ENCODE data around the gene SASH3. TPM values are rescaled to one million over a fixed set of nuclear protein-coding genes. Genes with fewer than 3 reads are reported as not detected.

SASH3 gene
- total RNA-seq, 2 donors from 2014 or later: 114 to 116 TPM

GRCh38 chrX:129843459-129844306 lies 63.9 kb downstream of the SASH3 start, which contains the start of gene ZDHHC9:
Gene ZDHHC9 (minus strand): TSS chrX:129843886. CDS start chrX:129841945, 1,941 bp downstream.
- peak; percentile 99 for ATAC-seq
- DNase-seq: peak; percentile 70 to 79 (median 73)
- Mint-ChIP-seq H3K27ac (peak within 1 kb of the TSS; percentile 67), H3K4me3 (peak within 1 kb of the TSS; percentile 92), H3K4me1 (peaks cover 12% of the 10 kb centered on the region), H3K27me3 (no peaks in the 10 kb centered on the region), H3K36me3 (ENCODE audit: low read depth) (peaks cover 2% of the 10 kb centered on the region)
- no peaks in the 10 kb centered on the region for H3K9me3 ChIP-seq (ENCODE audit: control insufficient read depth, low read length, poor library complexity, severe bottlenecking)

Other genes with a start within 250 kb of the SASH3 start
- gene OCRL, start 239.7 kb upstream of the SASH3 start, total RNA-seq: 1 to 10 TPM; 2.1 to 2.9 TPM
- not detected for gene APLN, start 125.0 kb upstream of the SASH3 start, total RNA-seq
- gene XPNPEP2, start 41.0 kb upstream of the SASH3 start, total RNA-seq: under 1 TPM; 0.25 to 0.83 TPM
- 1 to 10 TPM; 5.0 to 5.5 TPM for gene ZDHHC9, start 63.9 kb downstream of the SASH3 start, total RNA-seq
- gene UTP14A, start 126.2 kb downstream of the SASH3 start, total RNA-seq: 10 to 100 TPM; 11.3 to 12.3 TPM
- 10 to 100 TPM in 1 of 2 donors, 1 to 10 TPM in 1; 8.0 to 10.8 TPM for gene BCORL1, start 202.7 kb downstream of the SASH3 start, total RNA-seq

All from T-helper 17 cell (primary cell).